SKM-1 (cell line): ENCODE results near the gene CD1D.

Experiments used
- DNase-seq: peaks from one replicate; lab custom pipeline; 2025; ENCODE audit not compliant: unreplicated experiment; lab: John Stamatoyannopoulos, UW

The CD1D gene

DNA sequence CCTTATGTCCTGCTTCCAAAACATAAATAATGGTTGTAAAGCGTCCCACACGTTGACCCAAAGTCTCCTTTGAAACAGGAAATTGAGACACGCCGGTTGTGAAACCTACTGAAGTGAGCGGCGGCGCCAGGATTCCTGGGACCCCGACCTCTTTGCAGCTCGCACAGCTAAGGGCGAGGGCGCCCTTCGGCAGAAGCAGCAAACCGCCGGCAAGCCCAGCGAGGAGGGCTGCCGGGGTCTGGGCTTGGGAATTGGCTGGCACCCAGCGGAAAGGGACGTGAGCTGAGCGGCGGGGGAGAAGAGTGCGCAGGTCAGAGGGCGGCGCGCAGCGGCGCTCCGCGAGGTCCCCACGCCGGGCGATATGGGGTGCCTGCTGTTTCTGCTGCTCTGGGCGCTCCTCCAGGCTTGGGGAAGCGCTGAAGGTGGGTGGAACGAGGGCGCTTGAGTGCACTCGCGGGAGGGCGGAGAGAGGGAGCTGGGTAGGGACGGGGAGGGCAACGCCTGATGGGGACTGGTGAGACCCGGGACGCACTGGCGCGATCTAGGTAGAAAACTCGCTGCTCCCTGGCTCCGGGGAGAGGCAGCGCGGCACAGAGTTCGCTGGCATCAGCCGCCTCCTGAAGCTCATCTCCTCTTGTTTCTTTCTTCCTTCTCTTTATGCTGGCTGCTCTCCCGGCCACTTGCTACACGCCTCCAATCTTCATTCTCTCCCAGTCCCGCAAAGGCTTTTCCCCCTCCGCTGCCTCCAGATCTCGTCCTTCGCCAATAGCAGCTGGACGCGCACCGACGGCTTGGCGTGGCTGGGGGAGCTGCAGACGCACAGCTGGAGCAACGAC, at the start of gene CD1D:
Gene CD1D, plus strand, starts transcription at position 155 of the 836 bp plus-strand sequence. Its CDS starts 207 bp downstream, at position 362.
- DNase-seq: peak; percentile 87

DNA sequence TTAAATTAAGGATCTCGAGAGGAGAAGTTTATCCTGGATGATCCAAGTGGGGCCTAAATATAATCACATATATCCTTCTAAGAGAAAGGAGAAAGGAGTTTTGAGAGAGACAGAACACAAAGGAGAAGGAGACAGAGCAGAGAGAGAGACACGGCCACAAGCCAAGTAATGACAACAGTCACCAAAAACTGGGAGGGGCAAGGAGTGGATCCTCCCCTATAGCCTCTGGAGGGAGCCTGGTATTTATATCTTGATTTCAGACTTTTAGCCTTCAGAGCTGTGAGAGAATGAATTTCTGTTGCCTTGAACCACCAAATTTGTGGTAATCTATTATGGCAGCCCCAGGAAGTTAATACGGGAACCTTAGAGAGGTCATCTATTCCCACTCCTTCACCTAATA, 49.5 kb upstream of the CD1D start:
- no peak for DNase-seq

DNA sequence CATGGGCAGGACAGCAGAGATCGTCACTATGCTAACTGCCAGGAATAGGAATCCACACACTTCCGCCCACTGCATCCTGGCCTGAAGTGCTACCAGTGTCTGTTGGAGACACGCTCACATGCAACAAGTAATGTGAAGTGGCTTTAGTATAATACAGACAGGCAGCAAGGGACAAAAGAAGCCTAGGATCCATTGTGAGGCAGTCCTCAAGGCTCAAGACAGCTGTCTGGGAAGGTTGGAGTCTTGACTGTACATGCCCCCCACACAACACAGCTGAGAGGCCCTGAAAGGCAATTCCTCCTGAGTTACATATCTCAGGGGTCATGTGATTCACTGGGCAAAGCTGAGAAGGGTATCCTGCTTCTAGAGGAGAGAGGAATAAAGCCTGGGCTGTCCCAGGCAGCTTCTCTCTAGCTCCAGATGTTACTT, 39.9 kb upstream of the CD1D start:
- DNase-seq: no peak

GRCh38 chr1:158145173-158145719, 35.4 kb upstream of the CD1D start:
- no peak for DNase-seq

GRCh38 chr1:158146165-158146564, 34.5 kb upstream of the CD1D start:
- no peak for DNase-seq

DNA sequence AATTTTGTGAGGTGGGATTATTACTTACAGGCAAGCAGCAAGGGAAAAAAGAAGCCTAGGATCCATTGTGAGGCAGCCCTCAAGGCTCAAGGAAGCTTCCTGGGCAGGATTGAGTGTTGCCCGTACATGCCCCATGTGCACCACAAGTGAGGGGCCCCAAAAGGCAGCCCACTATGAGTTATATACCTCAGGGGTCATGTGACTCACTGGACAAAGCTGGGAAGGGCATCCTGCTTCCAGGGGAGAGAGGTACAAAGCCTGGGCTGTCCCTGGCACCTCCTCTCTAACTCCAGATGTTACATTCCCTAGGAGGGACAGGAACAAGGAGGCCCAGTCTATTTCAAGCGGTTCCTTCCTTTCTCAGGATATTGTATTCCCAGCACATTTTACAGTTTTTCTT, 34.0 kb upstream of the CD1D start:
- no peak for DNase-seq

GRCh38 chr1:158147401-158147800, 33.3 kb upstream of the CD1D start:
- no peak for DNase-seq

DNA sequence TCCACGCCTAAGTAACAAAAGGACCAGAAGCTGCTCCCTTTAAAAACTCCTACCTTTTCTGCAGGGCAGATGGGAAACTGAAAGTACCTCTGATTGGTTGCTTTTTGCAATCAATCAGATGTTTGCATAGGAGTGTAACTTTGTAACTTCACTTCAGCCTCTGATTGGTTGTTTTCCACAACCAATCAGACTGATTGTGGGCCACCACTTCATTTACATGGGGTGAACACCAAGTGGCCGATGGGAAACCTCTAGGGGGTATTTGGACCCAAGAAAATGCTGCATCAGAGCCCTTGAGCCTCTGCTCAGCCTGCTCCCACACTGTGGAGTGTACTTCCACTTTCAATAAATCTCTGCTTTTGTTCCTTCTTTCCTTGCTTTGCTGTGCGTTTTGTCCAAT, 32.8 kb upstream of the CD1D start:
- DNase-seq: no peak

DNA sequence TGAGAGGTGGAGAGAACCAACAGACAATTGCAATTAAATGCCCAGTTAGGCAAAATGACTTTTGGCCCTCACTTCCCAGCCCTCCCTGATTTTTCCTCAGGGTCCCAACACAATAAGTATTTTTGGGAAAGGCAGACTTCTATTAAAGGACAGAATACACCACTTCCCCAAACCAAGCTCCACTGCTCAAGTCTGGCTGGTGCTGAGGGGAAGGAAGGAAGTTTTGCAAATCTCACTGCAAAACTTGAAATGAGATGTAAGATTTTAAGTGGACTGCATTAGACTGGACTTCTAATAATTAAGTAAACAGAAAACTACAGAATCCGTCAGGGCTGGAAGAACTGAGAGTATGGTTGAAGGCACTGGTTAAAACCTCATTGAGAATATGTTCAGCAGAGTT, 32.2 kb upstream of the CD1D start:
- peak; percentile 53 for DNase-seq

DNA sequence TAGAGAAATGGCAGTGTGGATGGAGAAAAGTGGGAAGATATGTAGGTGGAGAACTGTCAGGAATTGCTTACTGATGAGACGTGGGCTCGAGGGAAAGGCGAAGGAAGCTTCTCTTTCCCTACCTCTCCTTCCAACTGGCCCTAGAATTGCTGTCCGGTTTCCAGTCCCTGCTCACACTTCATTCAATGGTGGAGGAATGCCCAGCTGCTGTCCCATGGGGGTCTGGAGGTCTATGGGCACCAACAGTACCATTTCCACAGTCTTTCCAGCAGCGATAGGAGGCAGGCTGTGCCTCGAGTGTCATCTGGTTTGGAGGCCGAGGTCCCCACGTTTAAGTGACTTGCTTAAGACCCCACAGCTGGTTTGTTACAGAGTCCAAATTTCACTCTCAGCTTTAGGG, 31.5 kb upstream of the CD1D start:
- no peak for DNase-seq

GRCh38 chr1:158149577-158150269, 31.0 kb upstream of the CD1D start:
- DNase-seq: peak; percentile 86

GRCh38 chr1:158150523-158150922, 30.2 kb upstream of the CD1D start:
- DNase-seq: peak; percentile 88

DNA sequence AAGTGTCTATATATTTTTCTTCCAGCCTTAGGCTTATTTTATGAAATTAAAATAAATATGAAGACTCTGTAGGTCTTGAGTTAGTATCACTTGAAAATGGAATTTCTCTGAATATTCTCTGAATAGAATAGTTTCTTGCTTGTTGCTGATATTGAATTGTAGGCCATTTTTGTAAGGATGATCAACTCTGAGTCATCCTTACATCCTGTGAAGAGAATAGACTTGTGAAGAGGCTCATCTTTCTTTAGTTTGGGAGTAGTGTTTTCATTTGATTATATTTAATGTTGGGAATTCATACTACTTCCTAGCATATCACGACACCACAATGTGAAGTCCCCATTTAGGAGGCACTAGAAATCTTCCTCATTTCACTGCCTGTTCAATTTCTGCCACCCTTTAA, 27.5 kb upstream of the CD1D start:
- no peak for DNase-seq

GRCh38 chr1:158153746-158154444, 26.8 kb upstream of the CD1D start:
- no peak for DNase-seq

GRCh38 chr1:158154501-158154900, 26.2 kb upstream of the CD1D start:
- DNase-seq: no peak

GRCh38 chr1:158155673-158156072, 25.0 kb upstream of the CD1D start:
- no peak for DNase-seq

DNA sequence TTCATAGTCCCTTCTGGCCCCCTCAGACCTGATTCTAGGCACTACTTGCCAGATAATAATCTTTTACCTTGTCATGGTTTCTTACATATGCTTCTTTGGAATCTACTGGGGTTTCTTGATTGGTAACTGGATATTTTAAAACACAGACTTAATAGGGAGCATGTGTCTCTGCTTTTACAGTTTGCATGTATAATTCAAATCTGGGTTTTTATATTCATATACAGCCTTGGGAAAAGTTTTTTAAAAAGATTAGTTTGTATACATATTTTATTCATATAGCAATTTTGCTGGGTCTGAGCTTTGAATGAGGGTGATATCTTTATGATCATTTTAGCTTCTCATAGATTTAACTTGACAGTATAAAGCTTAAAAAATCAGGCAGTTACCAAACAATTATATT, 21.1 kb upstream of the CD1D start:
- no peak for DNase-seq

GRCh38 chr1:158161446-158161845, 19.2 kb upstream of the CD1D start:
- DNase-seq: no peak

DNA sequence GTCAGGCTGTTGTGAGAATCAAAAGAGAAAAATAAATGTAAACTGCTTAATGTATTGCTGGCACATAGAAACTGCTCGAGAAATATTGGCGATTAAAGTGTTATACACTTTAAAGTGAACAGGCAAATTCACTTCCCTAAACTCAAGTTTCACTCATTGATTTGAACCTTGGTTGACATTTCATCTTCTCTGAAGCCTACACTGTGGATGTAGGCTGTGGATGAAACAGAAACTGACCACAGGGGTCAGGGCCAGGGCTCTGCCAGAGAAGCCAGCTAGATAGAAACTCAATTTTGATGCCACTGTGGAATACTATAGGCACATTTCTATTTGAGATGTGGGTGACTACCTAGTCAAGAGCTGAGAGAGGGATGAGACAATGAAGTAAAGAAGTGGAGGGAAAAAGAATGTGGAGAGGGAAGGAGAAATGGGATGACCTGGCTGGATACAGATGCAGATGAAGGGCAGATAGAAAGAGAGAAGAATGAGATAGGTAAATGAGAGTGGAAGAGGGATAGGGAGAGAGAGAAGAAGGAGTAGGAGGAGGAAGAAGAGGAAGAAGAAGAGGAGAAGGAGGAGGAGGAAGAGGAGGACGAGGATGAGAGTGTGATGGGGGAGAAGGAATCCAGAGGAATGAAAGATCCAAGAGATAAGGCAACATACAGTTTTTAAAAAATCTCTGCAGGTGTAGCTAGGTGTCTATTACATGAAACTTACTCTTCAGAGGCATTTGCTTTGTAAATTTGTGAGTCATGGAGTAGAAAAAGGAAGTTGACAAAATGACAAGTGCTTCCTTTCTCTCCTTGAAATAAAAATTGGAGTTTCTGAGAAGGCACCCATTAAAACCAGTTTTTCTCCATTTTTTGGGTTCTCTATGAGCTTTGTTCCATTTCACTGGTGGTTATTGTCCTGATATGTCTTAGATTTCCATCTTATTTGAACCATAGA, 17.4 kb upstream of the CD1D start:
- peak; percentile 44 for DNase-seq

GRCh38 chr1:158169105-158169504, 11.6 kb upstream of the CD1D start:
- no peak for DNase-seq
